SIG-M5 treated with dmso at 0.1 percent for 504 hours (cell line): Measurements from ENCODE around the gene EVPL.

Source experiments
- DNase-seq: peaks from one replicate; lab custom pipeline; 2025; ENCODE audit not compliant: unreplicated experiment; lab: John Stamatoyannopoulos, UW

EVPL gene

DNA sequence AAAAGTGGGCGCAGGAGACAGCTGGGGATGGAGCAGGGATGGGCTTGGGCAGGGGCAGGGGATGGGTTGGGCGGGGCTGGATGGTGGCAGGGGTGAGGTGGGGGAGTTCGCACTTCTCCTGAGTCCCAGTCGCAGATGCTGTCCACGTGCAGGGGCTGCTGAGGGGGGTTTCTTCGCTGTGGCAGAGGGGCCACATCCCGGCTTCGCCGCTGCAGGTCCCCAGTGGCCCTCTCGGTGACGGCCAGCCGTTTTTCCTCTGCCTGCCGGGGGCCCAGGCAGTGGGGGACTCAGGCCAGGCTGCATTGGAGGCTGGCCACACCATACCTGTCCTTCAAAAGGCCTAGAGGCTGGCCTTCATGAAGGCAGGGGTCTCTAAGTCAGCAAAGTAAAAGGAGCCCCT is 8.3 kb downstream of the EVPL start:
- DNase-seq = no peak

DNA sequence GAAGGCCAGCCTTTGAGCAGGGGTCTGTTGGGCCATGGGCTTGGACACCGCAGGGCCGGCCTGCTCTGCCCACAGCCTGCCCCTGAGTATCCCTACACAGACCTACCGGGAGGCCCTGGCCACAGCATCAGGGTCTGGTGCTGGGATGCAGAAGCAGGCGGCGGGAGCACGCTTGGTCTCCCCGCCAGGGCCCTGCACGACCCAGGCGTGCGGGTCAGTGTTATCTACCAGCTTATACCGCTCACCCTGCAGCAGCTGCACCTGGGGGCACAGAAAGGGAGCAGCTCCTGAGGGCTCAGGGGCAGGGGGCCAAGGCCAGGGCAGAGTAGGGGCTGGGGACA is 8.8 kb downstream of the EVPL start:
- no peak for DNase-seq

DNA sequence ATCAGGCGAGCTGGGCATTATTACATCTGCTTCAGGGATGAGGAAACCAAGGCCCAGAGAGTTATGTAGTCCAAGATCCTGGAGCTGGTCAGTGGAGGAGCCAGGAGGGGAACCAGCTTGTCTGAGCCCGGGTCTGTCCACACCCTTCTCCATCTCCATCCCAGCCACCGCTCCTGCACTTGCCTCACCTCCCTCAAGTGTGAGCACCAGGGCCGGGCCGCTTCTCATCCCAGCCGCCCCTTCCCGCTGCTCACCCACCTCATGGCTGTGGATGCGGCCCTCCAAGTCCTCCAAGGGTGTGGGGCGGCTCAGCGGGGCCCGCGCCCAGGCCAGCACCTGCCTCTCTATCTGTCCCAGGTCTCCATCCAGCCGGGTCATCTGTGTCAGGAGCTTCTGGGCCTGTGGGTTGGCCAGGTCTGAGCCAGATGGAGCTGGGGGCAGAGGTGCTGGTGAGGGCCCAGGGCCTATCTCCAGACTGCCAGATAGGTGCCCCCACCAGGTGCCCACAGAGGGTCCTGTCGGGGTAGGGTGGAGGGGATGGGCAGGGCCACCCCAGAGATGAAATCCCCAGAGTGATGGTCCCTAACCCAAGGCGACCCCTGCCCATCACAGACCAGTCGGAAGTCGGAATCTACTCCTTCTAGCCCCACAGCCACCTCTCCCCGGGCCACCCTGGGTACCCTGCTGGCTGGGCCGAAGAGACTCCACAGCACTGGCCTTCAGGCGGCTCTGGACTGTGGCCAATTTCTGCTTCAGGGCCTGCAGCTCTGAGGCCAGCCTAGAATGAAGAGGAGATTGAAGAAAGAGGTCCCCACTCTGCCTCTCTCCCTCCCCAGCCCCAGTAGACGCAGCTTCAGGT is 9.4 kb downstream of the EVPL start:
- no peak for DNase-seq

DNA sequence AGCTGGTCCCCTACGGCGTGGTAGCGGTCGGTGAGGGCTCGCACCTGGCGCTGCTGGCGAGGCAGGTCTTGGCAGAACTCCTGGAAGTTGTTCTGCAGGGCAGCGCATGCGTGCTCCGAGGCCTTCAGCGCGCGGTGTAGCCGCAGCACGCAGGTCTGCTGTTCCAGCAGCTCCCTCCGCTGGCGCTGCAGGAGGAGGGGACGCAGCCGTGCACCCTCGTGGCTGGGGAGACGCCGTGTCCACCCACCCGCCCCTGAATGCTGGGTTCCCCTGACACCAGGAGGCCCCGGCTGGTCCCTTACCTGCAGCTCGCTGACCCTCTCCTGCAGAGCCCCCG is 12.2 kb downstream of the EVPL start:
- no peak for DNase-seq

DNA sequence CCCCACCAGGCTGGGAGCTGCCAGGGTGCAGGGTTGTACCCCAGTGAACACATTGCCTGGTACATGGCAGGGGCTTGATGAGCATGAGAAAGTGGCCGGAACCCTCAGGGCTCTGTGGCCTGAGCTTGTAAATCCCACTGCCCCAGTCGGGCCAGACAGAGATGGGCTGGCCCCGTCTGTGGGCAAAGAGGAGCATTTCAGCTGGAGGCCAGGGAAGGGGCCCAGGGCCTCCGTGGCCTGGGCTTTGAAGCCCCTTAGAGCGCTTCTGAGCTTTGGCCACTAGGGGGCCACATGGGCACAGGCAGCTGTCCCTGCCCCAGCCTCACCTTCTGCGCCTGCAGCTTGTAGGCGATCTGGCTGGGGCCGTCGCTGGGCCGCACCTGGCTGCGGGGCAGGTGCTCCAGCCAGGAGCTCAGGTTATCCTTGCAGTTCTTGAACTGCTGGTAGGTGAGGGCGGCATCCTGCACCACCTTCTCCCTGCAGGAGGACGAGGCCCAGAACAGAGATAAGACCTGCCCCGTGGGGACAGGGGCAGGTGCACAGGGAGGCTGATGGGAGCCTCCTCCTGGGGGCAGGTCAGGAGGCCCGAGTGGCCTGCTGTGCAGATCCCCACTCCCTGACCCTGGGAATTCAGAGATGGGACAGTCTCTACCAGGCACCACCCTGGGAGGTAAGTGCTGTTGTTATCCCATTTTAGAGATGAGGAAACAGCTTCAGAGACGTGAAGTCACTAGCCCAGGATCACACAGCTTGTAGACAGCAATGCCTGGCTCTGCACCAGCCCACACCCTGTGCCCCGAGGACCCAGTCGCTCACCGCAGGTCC is 12.8 kb downstream of the EVPL start:
- DNase-seq = peak; percentile 54

DNA sequence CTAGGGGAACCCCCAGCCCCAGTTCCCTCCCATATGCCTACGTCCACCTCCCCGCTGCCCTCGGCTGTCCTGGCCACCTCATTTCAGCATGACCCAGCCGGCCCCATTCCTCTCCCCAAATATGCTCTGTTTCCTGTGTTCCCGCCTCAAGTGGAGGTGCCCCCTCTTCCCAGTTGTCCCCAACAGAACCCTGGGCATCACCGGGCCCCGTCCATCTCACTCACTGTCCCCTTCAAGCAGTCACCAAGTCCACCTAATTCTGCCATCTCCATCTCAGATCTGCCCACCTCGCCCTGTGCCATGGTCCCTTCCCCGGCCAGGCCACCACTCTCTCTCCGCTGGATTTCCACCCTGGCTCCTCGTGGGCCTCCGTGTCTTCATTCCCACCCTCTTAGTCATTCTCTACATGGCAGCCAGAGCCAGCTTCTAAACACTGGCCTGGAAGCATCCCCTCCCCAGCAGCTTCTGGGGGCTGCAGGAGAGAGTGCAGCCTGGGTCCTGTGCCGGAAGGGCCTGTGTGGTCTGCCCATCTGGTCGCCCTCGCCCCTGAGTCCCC is 13.7 kb downstream of the EVPL start:
- DNase-seq = no peak

DNA sequence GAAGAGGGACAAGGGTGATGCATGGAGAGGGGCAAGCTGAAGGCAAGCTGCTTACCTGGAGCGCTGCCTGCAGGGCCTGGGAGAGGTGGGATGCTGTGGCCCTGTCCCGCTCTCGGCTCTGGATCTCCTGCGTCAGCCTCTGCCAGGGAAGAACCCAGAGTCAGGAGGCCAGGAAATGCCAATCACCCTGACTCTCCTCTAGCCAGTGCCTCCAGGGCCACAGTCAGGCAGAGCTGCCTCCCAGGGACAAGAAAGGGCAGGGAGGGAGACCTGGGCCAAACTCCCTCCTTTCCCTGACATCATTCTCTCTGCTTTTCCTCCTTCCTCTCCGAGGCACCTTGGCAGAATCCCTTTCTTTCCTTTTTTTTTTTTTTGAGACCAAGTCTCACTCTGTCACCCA is 15.2 kb downstream of the EVPL start:
- no peak for DNase-seq

DNA sequence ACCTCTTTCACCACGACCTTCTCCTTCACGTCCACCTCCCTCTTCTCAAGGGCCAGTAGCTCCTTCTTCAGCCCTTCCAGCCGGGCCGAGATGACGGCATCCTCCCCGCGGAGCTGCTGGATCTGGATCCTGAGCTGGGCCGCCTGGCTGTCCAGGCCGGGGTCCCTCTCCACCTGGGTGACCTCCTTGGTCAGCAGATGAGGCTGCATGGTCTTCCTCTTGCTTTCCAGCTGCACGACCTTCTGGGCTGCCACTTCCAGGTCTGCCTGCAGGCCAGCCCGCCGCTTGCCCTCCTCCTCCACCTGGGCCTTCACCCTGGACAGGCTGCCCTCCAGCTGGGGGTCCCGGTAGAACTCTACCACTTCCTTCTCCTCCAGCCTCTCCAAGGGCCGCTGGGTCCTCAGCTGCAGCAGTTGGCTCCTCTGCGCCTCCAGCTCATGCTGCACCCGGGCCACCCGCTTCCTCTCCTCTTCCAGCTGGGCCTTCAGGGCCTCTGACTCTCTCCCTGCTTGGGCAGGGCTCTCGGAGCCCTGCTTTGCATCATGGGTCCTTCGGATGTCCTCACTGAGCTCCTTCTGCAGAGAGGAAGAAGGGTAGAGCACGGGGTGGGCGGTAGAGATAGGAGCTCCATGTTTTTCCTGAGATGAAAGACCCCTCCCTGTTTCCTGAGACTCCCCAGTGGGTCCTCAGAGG is 17.0 kb downstream of the EVPL start:
- no peak for DNase-seq

DNA sequence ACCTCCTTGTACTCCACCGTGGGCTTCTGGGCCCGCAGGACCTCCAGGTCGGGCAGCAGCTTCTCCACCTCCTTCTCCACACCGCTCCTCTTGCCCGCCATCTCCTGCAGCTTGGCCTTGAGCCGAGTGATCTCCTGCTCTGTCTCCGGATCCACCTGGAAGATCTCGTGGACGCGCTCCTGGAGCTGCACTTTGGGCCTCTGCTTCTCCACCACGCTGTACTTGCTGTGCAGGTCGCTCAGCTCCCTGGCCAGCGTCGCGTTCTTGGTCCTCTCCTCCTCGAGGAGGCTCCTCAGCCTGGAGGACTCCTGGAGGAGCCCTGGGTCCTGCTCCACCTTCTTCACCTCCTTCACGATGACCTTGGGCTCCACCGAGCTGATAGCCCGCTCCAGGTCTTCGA is 17.7 kb downstream of the EVPL start:
- DNase-seq = no peak

DNA sequence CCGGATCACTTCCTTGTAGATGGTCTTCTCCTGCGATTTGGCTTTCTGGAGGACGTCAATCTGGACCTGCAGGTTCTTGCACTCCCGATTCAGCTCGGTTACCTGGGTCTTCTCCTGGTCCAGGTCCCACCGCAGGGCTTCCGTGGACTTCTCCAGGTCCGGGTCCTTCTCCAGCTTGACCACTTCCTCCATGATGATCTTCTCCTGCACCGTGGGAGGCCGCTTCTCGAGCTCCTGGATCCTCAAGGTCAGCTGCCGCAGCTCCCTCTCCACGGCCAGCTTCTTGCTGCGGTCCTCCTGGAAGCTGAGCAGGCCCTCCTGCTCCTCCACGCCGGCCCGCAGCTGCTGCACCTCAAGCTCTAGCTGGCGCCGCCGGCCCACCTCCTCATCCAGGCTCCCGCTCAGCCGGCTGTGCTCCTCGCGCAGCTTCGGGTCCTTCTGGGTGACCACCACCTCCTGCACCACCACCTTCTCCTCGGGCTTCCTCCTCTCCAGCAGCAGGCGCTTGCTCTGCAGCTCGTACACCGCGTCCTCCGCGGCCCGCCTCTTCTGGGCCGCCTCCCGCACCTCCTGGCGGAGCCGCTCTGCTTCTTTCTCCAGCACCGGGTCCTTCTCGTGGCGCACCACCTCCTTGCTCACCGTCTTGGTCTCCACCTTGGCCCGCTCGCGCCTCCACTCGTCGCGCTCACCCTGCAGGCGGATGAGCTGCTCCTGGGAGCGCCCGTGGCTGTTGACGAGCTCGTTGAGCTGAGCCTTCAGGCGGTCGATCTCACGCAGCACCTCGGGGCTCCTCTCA is 18.3 kb downstream of the EVPL start:
- no peak for DNase-seq

DNA sequence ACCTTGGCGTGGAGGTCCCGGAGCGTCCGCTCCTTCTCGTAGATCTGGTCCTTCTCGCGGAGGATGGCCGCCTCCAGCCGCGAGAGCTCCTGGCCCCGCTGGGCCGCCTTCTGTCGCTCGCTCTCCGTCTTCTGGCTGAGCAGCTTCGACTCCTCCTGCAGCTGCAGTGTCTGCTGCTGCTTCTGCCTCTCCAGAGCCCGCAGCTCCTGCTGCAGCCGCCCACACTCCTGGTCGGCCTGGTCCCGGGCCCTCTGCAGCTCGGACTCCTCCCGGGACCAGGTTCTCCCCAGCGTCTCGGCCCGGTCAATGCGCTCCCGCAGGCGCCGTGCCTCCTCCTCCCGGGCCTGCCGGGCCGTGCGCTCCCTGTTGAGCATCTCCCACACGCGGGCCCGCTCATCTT is 18.9 kb downstream of the EVPL start:
- DNase-seq = no peak

DNA sequence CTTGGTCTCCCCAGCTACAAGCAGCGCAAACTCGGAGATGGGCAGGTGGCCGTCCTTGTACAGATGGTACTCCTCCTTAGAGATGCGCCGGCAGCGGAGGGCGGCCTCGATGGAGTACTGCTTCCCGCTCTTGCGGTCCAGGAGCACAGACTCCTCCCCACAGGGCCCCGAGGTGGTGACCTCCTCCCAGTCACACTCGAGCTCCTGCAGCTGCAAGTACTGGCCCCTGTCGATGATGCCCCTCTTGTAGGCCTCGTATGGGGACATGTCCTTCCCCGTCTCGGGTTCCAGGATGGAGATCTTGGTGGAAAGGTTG is 19.3 kb downstream of the EVPL start:
- DNase-seq = no peak

DNA sequence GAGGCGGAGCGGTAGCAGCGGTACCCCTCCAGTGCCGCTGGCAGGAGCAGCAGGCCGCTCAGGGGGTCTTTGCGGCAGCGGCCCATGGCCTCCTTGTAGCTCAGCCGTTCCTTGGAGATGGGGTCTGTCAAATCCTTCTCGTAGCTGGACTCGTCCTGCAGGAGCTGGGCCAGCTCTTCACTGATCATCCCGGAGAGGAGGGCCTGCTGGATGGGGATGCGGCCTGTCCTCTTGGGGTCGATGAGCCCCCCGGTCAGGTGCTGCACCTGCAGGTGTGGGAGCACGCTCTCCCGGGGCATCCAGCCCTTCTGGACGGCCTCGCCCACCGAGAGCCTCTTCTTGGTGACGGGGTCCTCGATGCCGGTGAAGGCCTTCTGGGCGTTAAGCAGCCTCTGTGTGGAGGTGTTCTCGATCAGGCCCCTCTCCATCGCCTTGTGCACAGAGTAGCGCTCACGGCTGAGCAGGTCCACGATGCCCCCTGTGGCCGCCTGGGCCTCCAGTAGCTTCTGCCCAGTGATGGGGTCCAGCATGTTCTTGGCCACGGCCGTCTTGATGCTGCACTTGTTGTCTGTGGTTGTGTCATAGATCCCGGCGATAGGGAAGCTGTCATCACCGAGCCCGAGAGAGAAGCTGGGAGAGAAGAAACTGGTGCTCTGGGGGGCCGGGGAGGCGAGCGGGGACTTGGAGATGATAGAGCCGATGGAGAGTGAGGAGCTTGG is 19.8 kb downstream of the EVPL start:
- DNase-seq = no peak

DNA sequence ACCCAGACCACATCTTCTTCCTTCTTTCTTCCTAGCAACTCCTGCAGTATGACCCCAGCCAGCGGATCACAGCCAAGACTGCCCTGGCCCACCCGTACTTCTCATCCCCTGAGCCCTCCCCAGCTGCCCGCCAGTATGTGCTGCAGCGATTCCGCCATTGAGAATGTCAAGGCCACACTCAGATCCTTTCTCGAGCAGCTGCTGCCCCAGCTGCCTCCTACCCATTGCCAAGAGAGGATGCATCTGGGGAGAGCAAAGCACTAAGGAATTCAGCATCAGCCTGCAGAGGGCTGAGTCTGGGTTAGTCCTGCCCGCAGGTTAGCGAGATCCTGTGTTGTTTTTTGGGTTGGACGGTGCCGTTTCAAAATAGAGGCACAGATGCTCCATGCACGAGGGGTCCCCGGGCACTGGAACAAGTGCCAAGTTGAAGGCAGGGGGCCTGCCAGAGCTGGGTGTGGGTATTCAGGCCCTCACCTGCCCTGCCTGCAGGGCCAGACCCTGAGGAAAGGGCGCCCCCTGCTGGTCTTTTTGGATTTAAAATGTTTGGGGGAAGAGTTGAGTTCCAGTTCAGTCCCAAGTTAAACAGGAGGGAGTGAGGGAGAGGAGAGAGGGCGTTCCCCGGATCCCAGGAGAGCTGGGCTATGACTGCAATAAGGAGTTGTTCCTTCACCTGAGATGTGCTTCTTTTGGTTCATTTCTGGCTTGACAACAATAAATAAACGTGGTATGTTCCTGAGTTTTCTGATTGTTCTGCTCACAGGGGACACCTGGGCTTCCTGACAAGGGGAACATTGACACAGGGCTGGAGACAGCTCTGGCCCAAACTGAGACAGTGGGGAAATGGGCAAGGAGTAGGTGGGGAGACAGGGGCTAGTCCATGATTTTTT is 21.6 kb downstream of the EVPL start:
- DNase-seq = peak; percentile 63

DNA sequence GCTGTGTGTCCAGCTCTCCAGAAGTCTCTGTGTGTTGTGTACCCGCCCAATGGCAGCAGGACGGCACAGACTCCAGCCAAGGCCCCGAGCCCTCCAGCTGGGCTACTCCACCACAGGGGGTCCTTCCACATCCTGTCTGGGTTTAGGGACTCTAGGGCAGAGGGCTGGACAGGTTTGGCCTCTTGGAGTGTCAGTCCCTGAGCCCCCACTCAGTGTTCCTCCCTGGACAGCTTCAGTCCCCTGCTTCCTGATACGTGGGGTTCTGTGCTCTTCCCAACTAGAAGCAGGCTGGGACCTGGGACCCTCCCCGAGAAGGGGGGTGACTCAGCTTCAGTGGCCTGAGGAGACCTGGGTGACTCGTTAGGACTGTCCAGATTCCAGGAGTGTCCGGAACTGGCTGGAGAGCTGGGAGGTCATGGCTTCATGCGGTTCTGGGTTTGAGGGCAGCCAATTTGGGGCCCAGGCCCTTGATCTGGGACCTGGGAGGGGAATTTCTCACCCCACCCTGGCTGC is 22.3 kb downstream of the EVPL start:
- no peak for DNase-seq

DNA sequence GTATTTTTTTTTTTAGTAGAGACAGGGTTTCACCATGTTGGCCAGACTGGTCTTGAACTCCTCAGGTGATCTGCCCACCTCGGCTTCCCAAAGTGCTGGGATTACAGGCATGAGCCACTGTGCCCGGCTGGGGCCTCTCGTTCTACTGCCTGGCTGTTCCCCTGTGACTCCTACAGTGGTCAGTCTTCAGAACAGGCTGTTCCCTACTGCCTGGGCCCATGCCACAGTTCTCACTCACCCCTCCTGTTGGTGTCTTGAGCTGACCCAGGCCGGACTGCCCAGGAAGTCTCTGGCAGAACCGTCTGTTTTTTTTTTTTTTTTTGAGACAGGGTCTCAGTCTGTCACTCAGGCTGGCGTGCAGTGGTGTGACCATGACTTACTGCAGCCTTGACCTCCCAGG is 23.2 kb downstream of the EVPL start:
- DNase-seq = no peak

DNA sequence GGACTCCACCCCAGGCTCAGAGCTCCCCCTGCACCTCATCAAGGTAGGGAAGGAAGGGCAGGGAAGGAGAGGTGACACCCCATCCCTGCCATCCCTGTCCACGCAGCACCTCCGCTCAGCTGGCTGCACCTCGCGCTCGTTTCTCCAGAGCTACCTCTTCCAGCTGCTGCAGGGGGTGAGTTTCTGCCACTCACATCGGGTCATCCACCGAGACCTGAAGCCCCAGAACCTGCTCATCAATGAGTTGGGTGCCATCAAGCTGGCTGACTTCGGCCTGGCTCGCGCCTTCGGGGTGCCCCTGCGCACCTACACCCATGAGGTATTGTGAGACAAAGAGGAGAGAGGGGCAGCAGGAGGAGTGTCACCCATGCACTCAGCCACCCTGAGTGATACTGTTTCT is 25.0 kb downstream of the EVPL start:
- DNase-seq = no peak

DNA sequence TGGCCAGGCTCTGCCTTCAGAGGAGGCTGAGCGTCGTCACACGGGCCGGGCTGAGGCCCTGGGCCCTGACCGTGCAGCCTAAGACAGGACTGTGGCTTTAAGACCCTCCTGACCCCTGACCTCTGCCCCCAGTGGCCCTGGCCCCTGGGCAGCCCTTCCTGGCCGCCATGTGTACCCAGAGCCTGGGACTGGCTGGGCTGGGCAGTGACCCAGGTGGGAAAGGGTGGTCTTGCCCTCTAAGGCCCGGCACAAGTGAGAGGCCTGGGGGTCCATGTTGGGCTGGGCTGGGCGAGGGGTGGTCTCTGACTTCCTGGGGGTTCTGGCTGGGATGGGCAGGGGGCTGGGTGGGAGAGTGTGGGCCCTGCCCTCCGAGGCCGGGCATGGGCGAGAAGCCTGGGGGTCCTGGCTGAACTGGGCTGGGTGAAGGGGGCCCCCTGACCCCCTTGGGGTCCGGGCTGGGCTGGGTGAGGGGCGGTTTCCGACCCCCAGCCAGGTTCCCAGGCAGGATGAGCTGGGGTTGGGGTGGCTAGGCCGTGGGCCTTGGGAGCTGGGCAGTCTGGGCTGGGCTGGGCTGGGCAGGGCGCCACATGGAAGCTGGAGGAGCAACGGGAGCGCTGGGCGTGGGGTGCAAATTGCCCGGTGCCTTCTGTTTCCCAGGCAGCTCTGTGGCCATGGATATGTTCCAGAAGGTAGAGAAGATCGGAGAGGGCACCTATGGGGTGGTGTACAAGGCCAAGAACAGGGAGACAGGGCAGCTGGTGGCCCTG is 26.2 kb downstream of the EVPL start, which contains the start of gene CDK3:
Gene CDK3, plus strand, starts transcription at position 101 of the 767 bp plus-strand sequence. Its CDS starts 571 bp downstream, at position 672.
- no peak for DNase-seq
